GM20000 (cell line): ENCODE measurements around the gene SRSF11.

ENCODE experiments used
- DNase-seq: peaks from one replicate; pipeline ENCODE4 v3.0.0; 2012; ENCODE audit warnings: low spot score
- CTCF ChIP-seq: IDR thresholded peaks from 2 replicates; pipeline ENCODE4 v1.5.1; 2012; ENCODE audit warnings: mild to moderate bottlenecking, control low read depth; ENCODE audit errors: extremely low read depth, missing control alignments

SRSF11 gene

GRCh38 chr1:70224954-70225353 lies 3.8 kb downstream of the SRSF11 start:
- TF ChIP-seq CTCF, result no peak
- no peak for DNase-seq

GRCh38 chr1:70227439-70227838 lies 6.3 kb downstream of the SRSF11 start:
- DNase-seq, result peak; percentile 11
- TF ChIP-seq CTCF, result no peak

- no peak for DNase-seq
- TF ChIP-seq CTCF, result no peak
Observed at GRCh38 chr1:70228670-70229069, 7.5 kb downstream of the SRSF11 start.

GRCh38 chr1:70231475-70231874 lies 10.3 kb downstream of the SRSF11 start:
- no peak for TF ChIP-seq CTCF
- DNase-seq, result no peak

GRCh38 chr1:70234733-70235132 lies 13.6 kb downstream of the SRSF11 start:
- TF ChIP-seq CTCF, result no peak
- no peak for DNase-seq

GRCh38 chr1:70239940-70240339 lies 18.8 kb downstream of the SRSF11 start:
- DNase-seq, result no peak
- TF ChIP-seq CTCF, result no peak

GRCh38 chr1:70247122-70247521 lies 25.9 kb downstream of the SRSF11 start:
- DNase-seq, result no peak
- no peak for TF ChIP-seq CTCF
